HG02623 (cell line): Measurements from ENCODE around the gene HAP1.
"Not testable (repeated sequence)": the region's sequence is repeated elsewhere in the genome, so short reads cannot be mapped to it uniquely, and the experiment has no call there.

Experiments
- ATAC-seq: cut with Tn5 transposase; IDR thresholded peaks from one replicate; pipeline ENCODE4 v1.9.1; 2021; ENCODE audit warnings: moderate library complexity; ENCODE audit not compliant: unreplicated experiment

HAP1 gene, protein sequence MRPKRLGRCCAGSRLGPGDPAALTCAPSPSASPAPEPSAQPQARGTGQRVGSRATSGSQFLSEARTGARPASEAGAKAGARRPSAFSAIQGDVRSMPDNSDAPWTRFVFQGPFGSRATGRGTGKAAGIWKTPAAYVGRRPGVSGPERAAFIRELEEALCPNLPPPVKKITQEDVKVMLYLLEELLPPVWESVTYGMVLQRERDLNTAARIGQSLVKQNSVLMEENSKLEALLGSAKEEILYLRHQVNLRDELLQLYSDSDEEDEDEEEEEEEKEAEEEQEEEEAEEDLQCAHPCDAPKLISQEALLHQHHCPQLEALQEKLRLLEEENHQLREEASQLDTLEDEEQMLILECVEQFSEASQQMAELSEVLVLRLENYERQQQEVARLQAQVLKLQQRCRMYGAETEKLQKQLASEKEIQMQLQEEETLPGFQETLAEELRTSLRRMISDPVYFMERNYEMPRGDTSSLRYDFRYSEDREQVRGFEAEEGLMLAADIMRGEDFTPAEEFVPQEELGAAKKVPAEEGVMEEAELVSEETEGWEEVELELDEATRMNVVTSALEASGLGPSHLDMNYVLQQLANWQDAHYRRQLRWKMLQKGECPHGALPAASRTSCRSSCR

GRCh38 chr17:41734139-41734948 is at the start of gene HAP1:
Gene HAP1 (minus strand): TSS chr17:41734643. CDS start chr17:41734634, 9 bp downstream.
- no peak for ATAC-seq

DNA sequence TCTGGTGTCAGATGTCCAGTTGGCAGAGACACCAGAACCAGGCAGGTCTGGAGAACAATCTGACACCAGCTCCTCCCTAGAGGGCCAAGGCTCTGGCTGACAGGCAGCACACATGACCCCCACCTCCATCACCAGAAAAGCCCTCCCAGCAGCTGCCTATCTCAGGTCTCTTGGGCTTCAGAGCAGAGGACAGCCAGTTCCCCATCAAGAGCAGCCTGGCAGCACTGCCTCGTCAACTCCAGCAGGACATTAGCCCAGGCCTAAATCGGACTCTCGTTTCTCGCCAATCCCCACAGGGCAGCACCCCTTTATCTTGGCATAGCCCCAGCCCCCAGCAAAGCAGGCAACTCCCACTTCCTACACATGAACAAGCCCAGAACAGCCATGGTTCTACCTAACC is 47.7 kb upstream of the HAP1 start:
- no peak for ATAC-seq

DNA sequence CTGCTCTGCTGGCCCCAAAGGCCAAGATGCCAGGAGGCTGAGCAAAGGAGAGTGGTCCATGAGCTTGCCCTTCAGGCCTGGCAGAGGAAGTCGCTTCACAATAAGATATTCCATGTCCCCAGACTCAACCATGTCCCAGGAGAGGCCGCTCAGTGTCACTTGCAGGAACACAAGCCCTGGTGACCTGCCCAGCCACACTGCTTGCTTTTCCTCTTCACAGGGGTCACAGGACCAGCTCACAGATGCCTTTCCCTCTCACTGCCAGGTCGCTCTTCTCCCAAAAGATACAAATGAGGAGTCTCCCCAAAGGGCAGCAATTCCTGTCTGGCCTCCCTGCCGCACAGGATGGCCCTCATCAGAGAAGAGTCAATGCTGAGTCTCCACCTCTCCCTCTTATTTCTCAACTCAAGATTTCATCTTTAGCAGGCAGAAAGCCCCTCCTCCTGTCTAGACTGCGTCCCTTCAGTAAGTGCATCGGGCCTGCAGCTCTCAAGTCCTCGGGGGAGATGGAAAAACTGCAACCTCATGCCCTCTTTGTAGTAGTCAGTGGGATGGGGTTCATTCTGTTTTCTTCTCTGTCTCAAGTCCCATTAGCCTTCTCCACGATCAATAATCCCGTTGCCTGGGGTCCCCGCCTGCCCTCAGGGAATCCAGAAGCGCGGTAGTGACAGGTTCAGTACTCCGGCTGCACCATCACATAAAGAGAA is 47.1 kb upstream of the HAP1 start:
- ATAC-seq, result no peak

DNA sequence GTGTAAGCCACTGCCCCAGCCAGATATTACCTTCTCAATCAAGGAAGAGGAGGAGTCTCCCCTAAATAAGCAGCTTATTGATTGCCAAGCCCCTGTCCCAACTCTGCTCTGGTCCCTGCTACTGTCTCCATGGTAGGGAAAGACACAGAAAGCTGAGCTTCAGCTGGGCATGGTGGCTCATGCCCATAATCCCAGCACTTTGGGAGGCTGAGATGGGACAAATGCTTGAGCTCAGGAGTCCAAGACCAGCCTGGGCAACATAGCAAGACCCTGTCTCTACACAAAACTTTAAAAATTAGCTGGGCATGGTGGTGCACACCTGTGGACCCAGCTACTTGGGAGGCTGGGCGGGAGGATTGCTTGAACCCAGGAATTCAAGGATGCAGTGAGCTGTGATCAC is 45.5 kb upstream of the HAP1 start:
- no peak for ATAC-seq

GRCh38 chr17:41777574-41778188 is 43.2 kb upstream of the HAP1 start:
- ATAC-seq, result no peak

DNA sequence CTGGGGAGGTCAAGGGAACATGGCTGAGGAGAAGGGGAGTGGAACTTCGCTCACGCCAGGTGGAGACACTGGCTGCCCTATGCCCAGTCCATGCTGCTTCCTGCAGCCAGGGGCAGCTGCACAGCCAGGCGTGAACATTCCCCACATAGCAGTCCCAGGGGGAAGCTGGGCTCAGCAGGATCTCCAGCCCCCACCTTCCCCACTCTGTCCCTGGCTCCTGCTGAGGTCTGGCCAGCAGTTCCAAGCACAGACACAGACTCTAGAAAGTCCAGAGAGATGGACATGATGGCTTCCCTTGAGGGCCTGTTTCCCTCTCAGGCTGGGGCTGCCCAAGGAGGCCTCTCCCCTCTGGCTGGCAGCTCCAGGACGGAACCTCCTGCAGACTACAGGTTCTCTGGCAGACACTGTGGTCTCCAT is 42.7 kb upstream of the HAP1 start:
- ATAC-seq, result no peak

DNA sequence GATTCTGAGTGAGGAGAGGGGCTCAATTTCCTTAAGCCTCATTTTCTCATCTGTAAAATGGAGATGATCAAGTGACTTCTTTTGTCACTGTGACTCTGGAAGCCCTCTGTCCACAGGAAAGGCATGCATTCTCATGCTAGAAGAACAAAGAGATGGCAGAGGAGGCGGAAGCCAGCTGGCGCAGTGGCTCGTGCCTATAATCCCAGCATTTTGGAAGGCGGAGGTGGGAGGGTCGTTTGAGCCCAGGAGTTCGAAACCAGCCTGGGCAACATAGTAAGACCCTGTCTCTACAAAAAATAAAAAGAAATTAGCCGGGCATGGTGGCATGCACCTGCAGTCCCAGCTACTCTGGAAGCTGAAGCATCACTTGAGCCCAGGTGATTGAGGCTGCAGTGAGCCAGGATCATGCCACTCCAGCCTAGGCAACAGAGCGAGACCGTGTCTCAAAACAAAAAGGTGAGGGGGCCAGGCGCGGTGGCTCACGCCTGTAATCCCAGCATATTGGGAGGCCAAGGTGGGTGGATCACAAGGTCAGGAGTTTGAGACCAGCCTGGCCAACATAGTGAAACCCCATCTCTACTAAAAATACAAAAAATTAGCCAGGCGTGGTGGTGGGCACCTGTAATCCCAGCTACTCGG is 41.9 kb upstream of the HAP1 start:
- not testable (repeated sequence) for ATAC-seq

- no peak for ATAC-seq
Measured at GRCh38 chr17:41775394-41776226, 41.2 kb upstream of the HAP1 start.

DNA sequence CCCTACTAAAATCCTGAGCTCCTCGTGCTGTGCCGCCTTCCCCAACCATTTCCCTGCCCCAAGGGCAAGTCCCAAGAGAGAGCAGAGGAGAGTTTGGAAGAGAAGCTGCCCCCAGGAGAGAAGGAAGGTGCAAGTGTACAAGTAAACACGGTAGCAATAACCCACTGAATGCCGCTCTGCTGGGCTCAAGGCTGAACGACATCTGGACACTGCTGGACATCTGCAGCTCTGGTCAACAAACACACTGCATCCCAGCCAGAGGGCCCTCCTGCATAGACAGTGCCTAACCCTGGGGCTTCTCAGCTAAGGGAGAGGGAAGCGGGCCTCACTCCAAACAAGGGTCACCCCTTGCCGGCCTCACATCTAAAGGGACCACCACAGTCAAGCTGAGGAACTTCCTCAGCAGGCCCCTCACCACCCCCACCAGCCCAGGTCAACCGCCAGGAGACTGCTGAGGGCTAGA is 39.3 kb upstream of the HAP1 start:
- no peak for ATAC-seq

GRCh38 chr17:41773190-41773588 is 38.7 kb upstream of the HAP1 start:
- ATAC-seq, result no peak

DNA sequence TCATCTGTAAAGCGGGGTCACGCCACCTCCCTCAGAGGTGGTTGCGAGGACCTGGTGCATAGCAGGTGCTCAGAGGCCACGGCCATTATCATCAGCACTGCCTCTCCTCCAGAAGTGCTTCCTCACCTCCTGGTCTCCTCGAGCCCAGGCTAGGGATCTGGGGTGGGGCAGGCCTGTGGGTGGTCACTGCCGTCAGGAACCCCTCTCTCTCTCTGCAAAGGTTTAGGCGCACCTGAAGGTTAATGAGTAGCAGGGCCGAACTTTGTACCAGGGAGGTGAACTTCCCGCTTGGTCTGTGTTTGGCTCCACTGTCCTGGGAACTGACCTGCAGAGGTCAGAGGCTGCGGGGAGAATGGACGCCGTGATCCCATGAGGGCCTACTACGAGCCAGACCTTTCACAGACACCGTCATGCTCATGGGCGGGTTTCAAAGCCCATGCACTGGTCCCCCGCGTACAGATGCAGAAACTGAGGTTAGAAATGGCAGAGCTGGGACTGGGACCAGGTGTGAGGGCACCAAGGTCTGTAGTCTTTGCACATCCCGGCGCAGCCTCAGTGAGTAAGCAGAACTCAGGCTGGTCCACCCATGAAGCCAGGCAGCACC is 38.2 kb upstream of the HAP1 start:
- no peak for ATAC-seq

- ATAC-seq, result no peak
Measured at GRCh38 chr17:41772218-41772585, 37.8 kb upstream of the HAP1 start.

GRCh38 chr17:41771389-41772206 is 37.2 kb upstream of the HAP1 start:
- no peak for ATAC-seq

DNA sequence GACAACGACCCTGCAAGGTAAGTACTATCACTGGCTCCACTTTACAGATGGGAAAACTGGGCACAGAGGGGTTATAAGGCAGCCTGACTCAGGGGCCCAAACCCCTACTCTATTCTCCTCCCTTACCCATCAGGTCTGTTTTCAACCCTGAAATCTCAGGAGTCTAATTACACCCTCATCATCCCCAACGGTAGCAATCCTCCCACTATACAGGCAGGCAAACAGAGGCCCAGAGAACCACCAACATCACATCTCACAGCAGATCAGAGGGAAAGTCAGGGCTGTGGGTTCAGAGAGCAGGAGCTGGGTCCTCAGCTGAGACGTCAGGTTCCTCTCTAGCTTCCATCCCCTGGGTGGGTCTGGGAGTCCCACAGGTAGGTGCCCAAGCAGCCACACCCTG is 35.5 kb upstream of the HAP1 start:
- ATAC-seq, result no peak

DNA sequence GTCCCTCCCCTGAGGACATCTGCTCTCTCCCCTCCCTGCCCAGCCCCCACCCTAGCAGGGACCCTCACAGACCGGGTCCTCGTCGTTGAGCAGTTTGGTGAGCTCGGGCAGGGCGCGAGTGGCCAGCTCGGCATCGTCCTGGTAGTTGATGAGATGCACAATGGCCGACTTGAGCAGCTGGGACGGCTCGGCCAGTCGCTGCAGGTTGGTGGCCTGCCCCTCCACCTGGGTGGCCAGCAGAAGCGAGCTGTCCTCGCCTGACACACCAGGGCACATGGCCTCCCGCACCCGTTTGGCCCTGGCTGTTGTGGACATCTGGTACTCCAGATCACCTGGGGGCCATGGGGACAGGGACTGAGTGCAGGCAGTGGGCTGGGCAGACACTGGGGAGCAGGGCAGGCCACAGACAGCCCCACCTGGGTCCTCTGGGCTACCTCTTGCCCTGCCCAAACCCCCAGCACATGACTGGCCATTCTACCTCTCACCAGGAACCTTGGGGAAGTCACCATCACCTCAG is 35.0 kb upstream of the HAP1 start:
- no peak for ATAC-seq

DNA sequence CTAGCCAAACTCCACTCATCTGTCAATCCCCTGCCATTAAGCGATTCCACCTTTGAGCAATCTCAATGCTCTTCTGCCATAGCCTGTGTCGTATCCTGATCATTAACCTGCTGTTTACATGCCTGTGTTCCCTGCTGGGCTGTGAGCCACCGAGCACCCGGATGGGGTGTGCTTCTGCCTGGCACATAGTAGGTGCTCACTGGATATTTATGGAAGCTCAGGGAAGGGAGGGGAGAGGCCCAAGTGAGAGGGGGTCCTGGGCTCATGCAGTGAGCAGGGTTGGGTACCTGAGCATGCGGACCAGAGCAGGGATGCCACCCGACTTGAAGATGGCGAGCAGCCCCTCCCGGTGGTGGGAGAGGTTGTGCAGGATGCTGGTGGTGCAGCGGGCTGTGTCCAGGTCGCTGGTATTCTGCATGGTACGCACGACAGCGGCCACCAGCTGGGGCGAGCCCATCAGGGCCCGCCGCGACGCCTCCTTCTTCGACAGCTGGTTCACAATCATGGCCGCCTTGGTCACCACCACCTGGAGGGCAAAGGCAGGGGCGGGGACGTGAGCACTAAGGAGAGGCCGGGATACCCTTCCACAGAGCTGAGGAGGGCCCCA is 34.3 kb upstream of the HAP1 start:
- ATAC-seq, result no peak

DNA sequence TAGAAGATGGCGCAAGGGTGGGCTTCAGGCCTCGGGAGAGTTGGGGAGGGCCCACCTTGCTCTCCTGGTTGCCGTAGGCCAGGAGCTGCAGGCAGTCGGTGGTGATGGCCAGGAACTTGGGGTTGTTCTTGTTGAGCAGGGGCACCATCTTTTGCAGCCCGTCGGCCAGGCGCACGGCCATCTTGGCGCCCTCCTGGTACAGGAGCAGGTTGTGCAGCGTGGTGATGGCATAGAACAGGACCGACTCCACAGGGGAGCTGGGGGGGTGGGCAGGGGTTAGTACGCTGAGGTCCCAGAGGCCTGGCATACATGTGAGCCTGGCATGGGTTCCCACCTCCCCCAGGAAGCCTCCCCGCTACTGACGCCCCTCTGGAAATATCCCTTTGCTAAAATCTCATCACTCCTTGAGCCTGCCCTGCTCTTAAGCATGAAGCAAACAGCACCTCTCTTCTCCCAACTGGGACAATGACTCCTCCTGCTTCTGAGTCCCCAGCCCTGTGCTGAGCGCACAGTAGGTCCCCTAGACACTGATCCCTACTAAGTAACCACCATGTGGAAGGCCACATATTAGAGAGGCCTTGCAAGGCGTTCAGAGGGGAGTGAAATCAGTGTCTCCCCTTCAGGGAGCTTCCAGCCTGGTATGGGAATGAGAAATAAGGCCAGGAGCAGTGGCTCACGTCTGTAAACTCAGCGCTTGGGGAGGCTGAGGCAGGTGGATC is 33.0 kb upstream of the HAP1 start:
- no peak for ATAC-seq
